GM19397 (cell line): ENCODE results near the gene WBP2.
A peak's percentile ranks its signal among the peaks of the same experiment; 100 is the strongest.

Source experiments
- ATAC-seq: cut with Tn5 transposase; IDR thresholded peaks from one replicate; pipeline ENCODE4 v1.9.1; 2021; ENCODE audit warnings: mild to moderate bottlenecking, moderate library complexity; ENCODE audit not compliant: unreplicated experiment

The WBP2 gene

GRCh38 chr17:75846692-75847613 lies 8.2 kb downstream of the WBP2 start:
- ATAC-seq = no peak

- no peak for ATAC-seq
Observed at GRCh38 chr17:75845933-75846691, 9.0 kb downstream of the WBP2 start.

- ATAC-seq = peak; percentile 58
Observed at GRCh38 chr17:75845058-75845711, 9.9 kb downstream of the WBP2 start.

GRCh38 chr17:75844530-75845057 lies 10.5 kb downstream of the WBP2 start:
- ATAC-seq = peak; percentile 2

- no peak for ATAC-seq
Observed at GRCh38 chr17:75843577-75844529, 11.3 kb downstream of the WBP2 start, which contains the start of gene UNC13D. UNC13D (minus strand) TSS chr17:75844404; CDS start chr17:75844337, 67 bp downstream.

- no peak for ATAC-seq
Observed at GRCh38 chr17:75842963-75843576, 12.1 kb downstream of the WBP2 start.

- ATAC-seq = no peak
Observed at GRCh38 chr17:75842411-75842810, 12.7 kb downstream of the WBP2 start.

GRCh38 chr17:75840799-75841164 lies 14.4 kb downstream of the WBP2 start:
- ATAC-seq = no peak

- ATAC-seq = no peak
Observed at GRCh38 chr17:75839942-75840798, 15.0 kb downstream of the WBP2 start.

- ATAC-seq = no peak
Observed at GRCh38 chr17:75838410-75838809, 16.7 kb downstream of the WBP2 start.

GRCh38 chr17:75837899-75838298 lies 17.2 kb downstream of the WBP2 start:
- no peak for ATAC-seq

GRCh38 chr17:75836605-75837004 lies 18.5 kb downstream of the WBP2 start:
- ATAC-seq = no peak

- ATAC-seq = no peak
Observed at GRCh38 chr17:75835654-75835987, 19.5 kb downstream of the WBP2 start.

GRCh38 chr17:75834928-75835653 lies 20.0 kb downstream of the WBP2 start:
- ATAC-seq = no peak

- no peak for ATAC-seq
Observed at GRCh38 chr17:75834279-75834920, 20.7 kb downstream of the WBP2 start.

- ATAC-seq = no peak
Observed at GRCh38 chr17:75832652-75833400, 22.3 kb downstream of the WBP2 start.

GRCh38 chr17:75832164-75832651 lies 22.9 kb downstream of the WBP2 start:
- ATAC-seq = no peak
